Rectal smooth muscle tissue (tissue), 1 donor: ENCODE measurements around the gene SETMAR.

ENCODE experiments used
- H3K27ac ChIP-seq: one replicate; pipeline ENCODE4 v1.7.0; 2013; ENCODE audit warnings: low read depth, low read length, inconsistent platforms
- H3K27me3 ChIP-seq: one replicate; pipeline ENCODE4 v1.7.0; 2013; ENCODE audit warnings: low read length; ENCODE audit not compliant: control insufficient read depth, insufficient read depth
- H3K36me3 ChIP-seq: one replicate; pipeline ENCODE4 v1.7.0; 2013; ENCODE audit warnings: low read length; ENCODE audit not compliant: control insufficient read depth, insufficient read depth
- H3K4me1 ChIP-seq: one replicate; pipeline ENCODE4 v1.7.0; 2013; ENCODE audit warnings: low read length; ENCODE audit not compliant: control insufficient read depth, insufficient read depth
- H3K4me3 ChIP-seq: one replicate; pipeline ENCODE4 v1.7.0; 2013; ENCODE audit warnings: low read length
- H3K9ac ChIP-seq: one replicate; pipeline ENCODE4 v1.7.0; 2013; ENCODE audit warnings: low read length

The SETMAR gene

GRCh38 chr3:4359805-4360502 is 56.8 kb downstream of the SETMAR start:
- H3K9ac ChIP-seq: no peak overlapping the region
- H3K27ac ChIP-seq: no peak overlapping the region
- no peaks in the 10 kb centered on the region for H3K36me3 ChIP-seq
- no peaks in the 10 kb centered on the region for H3K27me3 ChIP-seq
- no peaks in the 10 kb centered on the region for H3K4me1 ChIP-seq
- no peak overlapping the region for H3K4me3 ChIP-seq

GRCh38 chr3:4360817-4361216 is 57.6 kb downstream of the SETMAR start:
- Histone ChIP-seq H3K36me3 (no peaks in the 10 kb centered on the region), H3K27ac (no peak overlapping the region), H3K9ac (no peak overlapping the region), H3K4me3 (no peak overlapping the region), H3K4me1 (no peaks in the 10 kb centered on the region), H3K27me3 (no peaks in the 10 kb centered on the region)

- H3K4me1 ChIP-seq: no peaks in the 10 kb centered on the region
- H3K36me3 ChIP-seq: no peaks in the 10 kb centered on the region
- H3K27me3 ChIP-seq: no peaks in the 10 kb centered on the region
- H3K9ac ChIP-seq: no peak overlapping the region
- H3K27ac ChIP-seq: no peak overlapping the region
- no peak overlapping the region for H3K4me3 ChIP-seq
Measured at GRCh38 chr3:4362523-4362922, 59.4 kb downstream of the SETMAR start.
